ENCODE data around the gene EID2.

DNA sequence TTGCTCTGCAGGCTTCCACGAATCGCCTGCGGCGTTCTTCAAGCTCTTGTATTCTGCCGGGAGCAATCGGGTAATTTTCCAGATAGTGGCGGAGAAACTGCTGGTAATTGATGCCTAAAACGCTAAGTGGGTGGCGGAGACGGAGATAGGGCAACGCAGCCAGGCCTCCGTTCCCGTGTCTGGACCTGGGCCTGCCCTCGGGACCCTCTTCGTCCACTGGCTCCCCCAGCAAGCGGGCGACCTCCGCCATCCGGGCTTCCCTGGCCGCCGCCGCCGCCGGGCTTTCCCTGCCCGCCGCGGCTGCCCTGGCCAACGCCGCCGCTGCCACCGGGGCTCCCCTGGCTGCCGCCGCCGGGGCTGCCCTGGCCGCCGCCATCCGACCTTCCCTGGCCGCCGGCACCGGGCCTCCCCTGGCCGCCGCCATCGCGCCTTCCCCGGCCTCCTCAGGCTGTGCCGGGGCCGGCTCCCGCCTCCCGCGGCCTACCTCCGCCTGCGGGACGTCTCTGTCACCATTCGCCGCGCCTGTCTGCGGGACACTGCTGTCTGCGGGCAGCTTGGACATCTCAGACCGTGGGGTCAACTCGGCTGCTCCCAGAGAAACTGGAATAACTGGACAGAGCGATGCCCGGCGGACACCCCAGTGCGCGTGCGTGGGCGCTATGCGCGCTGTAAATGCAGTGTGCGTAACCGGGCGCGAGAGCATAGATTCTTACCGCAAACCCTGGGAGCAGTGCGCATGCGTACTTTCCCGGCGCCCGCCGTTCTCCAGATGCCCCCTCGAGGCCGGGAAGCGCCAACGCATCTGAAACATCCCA is at the start of gene EID2:
- TF ChIP-seq, protein P1, sequence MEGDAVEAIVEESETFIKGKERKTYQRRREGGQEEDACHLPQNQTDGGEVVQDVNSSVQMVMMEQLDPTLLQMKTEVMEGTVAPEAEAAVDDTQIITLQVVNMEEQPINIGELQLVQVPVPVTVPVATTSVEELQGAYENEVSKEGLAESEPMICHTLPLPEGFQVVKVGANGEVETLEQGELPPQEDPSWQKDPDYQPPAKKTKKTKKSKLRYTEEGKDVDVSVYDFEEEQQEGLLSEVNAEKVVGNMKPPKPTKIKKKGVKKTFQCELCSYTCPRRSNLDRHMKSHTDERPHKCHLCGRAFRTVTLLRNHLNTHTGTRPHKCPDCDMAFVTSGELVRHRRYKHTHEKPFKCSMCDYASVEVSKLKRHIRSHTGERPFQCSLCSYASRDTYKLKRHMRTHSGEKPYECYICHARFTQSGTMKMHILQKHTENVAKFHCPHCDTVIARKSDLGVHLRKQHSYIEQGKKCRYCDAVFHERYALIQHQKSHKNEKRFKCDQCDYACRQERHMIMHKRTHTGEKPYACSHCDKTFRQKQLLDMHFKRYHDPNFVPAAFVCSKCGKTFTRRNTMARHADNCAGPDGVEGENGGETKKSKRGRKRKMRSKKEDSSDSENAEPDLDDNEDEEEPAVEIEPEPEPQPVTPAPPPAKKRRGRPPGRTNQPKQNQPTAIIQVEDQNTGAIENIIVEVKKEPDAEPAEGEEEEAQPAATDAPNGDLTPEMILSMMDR (IDR thresholded peaks at IDR 0.05; ENCODE audit: control extremely low read depth in 1 of 3, insufficient read depth in 1 of 3, low read depth in 1 of 3, low read length in 3 of 3): peak; percentile 66 to 85 (median 74)
- TF ChIP-seq, protein P2, sequence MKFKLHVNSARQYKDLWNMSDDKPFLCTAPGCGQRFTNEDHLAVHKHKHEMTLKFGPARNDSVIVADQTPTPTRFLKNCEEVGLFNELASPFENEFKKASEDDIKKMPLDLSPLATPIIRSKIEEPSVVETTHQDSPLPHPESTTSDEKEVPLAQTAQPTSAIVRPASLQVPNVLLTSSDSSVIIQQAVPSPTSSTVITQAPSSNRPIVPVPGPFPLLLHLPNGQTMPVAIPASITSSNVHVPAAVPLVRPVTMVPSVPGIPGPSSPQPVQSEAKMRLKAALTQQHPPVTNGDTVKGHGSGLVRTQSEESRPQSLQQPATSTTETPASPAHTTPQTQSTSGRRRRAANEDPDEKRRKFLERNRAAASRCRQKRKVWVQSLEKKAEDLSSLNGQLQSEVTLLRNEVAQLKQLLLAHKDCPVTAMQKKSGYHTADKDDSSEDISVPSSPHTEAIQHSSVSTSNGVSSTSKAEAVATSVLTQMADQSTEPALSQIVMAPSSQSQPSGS (IDR thresholded peaks at IDR 0.05; ENCODE audit: low read length): no peak
- TF ChIP-seq KDM4A (IDR thresholded peaks at IDR 0.05; ENCODE audit: low read depth, low read length, severe bottlenecking): no peak
- TF ChIP-seq POLR2AphosphoS5 (IDR thresholded peaks at IDR 0.05; ENCODE audit: low read depth, low read length): peak; percentile 88
- no peak for TF ChIP-seq EP300 (IDR thresholded peaks at IDR 0.05; ENCODE audit: borderline replicate concordance in 1 of 2, low read depth in 2 of 2, low read length in 2 of 2)
